ENCODE measurements around the gene APOBEC2. TPM values are rescaled to one million over a fixed set of nuclear protein-coding genes. Genes with fewer than 3 reads are reported as not detected.

Gene APOBEC2
- total and polyA plus RNA-seq, 8 donors, result 0.29 to 1.3 (median 0.75) TPM; not detected in 1

DNA sequence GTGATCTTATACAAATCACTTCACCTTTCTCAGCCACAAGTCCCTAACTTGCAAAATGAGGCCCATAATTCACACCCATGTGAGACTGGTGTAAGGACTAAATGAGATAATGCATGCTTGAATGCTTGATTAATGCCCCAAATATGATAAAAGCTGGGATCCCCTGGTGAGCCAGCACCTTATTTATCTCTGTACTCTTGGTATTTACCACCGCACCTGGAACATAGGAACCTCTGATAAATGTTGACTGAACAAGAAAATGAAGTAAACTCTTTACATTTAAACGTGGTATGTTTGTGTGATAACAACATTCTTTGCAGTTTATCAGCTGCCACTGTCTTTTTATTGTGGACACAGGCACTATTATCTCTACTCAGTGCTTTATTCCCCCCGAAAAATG is 2.5 kb upstream of the APOBEC2 start:
- Histone ChIP-seq H3K9me3 (no peaks in the 10 kb centered on the region), H3K36me3 (no peaks in the 10 kb centered on the region), H3K27ac (no peak overlapping the region), H3K4me1 (peaks cover 0 to 14% of the 10 kb centered on the region in 2 donors), H3K4me3 (no peak overlapping the region), H3K27me3 (no peaks in the 10 kb centered on the region)
- ATAC-seq, result no peak
- DNase-seq, result no peak
- intact Hi-C loops (cut with DNase I), result no loop called here
- TF ChIP-seq, protein P1, sequence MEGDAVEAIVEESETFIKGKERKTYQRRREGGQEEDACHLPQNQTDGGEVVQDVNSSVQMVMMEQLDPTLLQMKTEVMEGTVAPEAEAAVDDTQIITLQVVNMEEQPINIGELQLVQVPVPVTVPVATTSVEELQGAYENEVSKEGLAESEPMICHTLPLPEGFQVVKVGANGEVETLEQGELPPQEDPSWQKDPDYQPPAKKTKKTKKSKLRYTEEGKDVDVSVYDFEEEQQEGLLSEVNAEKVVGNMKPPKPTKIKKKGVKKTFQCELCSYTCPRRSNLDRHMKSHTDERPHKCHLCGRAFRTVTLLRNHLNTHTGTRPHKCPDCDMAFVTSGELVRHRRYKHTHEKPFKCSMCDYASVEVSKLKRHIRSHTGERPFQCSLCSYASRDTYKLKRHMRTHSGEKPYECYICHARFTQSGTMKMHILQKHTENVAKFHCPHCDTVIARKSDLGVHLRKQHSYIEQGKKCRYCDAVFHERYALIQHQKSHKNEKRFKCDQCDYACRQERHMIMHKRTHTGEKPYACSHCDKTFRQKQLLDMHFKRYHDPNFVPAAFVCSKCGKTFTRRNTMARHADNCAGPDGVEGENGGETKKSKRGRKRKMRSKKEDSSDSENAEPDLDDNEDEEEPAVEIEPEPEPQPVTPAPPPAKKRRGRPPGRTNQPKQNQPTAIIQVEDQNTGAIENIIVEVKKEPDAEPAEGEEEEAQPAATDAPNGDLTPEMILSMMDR (IDR thresholded peaks at IDR 0.05), result no peak

DNA sequence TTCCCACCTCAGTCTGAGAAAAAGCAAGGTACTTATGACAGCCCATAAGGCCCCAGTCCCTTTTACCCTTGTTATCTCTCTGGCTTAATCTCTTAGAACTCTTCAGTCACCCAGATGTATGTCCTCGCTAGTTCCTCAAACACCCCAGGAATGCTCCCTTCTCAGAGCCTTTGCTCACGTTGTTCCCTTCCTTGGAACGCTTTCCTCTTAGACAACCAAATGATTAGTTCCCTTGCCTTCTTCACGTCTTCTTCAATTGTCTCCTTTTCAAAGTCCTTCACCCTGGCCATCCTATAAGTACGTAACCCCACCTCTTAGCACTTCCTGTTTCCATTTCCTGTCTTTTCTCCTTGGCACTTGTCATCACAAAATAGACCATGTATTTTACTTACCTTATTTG is 1.1 kb upstream of the APOBEC2 start:
- Histone ChIP-seq H3K27me3 (no peaks in the 10 kb centered on the region), H3K36me3 (no peaks in the 10 kb centered on the region), H3K4me3 (no peak overlapping the region), H3K27ac (no peak overlapping the region), H3K4me1 (peaks cover 0 to 14% of the 10 kb centered on the region in 2 donors), H3K9me3 (no peaks in the 10 kb centered on the region)
- intact Hi-C loops (cut with DNase I), result no loop called here
- TF ChIP-seq, protein P1 (IDR thresholded peaks at IDR 0.05), result no peak
- ATAC-seq (no peak), DNase-seq (no peak)

DNA sequence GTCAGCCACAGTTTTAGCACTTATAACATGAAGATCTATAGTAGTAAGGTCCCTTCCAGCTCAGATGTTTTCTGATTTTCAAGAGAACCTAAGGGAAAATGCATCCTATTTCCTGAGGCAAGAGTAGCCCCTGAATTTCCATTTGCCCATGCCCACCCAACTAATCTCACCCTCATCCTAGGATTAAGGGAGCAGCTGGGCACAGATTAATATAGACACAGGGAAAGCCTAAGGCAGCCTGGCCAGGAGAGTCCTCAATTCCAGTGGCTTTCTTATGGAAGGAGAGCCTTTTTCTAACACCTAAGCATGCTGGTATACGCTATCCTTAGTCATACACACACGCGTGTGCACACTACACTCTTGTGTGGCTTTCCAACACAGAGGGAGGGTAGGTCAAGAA is 1.5 kb downstream of the APOBEC2 start:
- Histone ChIP-seq H3K27me3 (no peaks in the 10 kb centered on the region), H3K36me3 (no peaks in the 10 kb centered on the region), H3K9me3 (no peaks in the 10 kb centered on the region), H3K27ac (no peak overlapping the region), H3K4me1 (peaks cover 0 to 14% of the 10 kb centered on the region in 2 donors), H3K4me3 (no peak overlapping the region)
- ATAC-seq (no peak), DNase-seq (no peak)
- intact Hi-C loops (cut with DNase I), result no loop called here
- TF ChIP-seq, protein P1 (IDR thresholded peaks at IDR 0.05), result no peak

DNA sequence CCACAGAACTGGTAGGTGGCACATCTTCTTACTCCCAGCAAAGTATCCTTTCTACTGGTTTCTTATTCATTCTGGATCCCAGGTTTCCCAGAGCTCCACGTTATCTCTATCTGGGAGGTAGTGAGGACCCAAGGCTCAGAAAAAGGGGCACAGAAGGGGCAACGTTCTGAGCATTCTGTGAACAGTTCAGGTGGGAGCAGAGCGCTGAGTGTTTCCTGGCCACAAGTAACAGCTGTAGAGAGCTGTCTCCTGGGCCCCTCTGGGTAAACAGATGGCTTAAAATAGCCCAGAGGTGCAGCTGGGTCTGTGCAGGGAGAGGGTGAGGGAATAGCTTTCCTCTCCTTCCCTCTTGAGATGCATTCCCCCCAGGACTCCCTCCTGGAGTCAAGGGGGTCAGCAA is 2.1 kb downstream of the APOBEC2 start:
- intact Hi-C loops (cut with DNase I), result no loop called here
- Histone ChIP-seq H3K27ac (no peak overlapping the region), H3K4me1 (peaks cover 0 to 14% of the 10 kb centered on the region in 2 donors), H3K9me3 (no peaks in the 10 kb centered on the region), H3K36me3 (no peaks in the 10 kb centered on the region), H3K27me3 (no peaks in the 10 kb centered on the region), H3K4me3 (no peak overlapping the region)
- ATAC-seq, result no peak
- DNase-seq, result no peak
- TF ChIP-seq, protein P1 (IDR thresholded peaks at IDR 0.05), result no peak

DNA sequence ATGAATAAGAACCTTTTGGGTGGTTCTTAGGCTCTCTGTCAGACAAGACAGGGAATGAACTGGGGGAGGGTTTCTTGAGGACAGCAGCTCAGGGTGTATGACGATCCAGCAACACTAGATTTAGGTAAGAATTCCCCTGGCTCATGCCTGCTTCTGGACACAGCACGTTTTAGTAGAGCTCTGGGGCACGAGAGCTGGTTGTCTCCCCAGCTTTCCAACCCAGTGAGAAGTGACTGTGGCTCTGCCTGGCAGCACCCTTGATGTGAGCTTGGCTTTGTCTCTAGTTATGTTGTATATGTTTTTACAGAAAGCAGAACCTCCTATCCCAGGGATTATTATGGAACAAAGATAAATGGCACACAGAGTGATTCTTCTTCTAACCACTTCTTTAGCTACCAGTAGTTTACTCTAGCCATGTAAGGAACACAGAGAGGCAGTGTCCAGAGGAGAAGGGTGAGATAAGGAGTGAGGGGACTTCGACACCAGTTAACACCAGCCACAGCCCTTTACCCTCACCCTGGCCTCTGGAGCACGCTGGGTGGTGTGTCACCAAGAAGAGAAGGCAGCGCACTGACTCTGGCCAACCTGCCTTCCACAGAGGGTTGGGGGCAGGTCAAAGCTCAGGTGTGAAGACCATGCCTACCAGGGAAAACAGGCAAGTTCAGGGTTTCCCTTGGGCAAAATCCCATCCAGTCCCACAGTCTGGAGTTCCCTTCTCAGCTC is 3.9 kb downstream of the APOBEC2 start:
- Histone ChIP-seq H3K27me3 (no peaks in the 10 kb centered on the region), H3K4me1 (peaks cover 0 to 7% of the 10 kb centered on the region in 2 donors), H3K27ac (no peak overlapping the region), H3K9me3 (no peaks in the 10 kb centered on the region), H3K4me3 (no peak overlapping the region), H3K36me3 (peaks cover 0 to 9% of the 10 kb centered on the region in 2 donors)
- no peak for DNase-seq
- no peak for ATAC-seq
- TF ChIP-seq, protein P1 (IDR thresholded peaks at IDR 0.05), result no peak
- intact Hi-C loops (cut with DNase I), result no loop called here
